ENCODE results near the gene GPR137C.

GPR137C gene, protein sequence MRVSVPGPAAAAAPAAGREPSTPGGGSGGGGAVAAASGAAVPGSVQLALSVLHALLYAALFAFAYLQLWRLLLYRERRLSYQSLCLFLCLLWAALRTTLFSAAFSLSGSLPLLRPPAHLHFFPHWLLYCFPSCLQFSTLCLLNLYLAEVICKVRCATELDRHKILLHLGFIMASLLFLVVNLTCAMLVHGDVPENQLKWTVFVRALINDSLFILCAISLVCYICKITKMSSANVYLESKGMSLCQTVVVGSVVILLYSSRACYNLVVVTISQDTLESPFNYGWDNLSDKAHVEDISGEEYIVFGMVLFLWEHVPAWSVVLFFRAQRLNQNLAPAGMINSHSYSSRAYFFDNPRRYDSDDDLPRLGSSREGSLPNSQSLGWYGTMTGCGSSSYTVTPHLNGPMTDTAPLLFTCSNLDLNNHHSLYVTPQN

DNA sequence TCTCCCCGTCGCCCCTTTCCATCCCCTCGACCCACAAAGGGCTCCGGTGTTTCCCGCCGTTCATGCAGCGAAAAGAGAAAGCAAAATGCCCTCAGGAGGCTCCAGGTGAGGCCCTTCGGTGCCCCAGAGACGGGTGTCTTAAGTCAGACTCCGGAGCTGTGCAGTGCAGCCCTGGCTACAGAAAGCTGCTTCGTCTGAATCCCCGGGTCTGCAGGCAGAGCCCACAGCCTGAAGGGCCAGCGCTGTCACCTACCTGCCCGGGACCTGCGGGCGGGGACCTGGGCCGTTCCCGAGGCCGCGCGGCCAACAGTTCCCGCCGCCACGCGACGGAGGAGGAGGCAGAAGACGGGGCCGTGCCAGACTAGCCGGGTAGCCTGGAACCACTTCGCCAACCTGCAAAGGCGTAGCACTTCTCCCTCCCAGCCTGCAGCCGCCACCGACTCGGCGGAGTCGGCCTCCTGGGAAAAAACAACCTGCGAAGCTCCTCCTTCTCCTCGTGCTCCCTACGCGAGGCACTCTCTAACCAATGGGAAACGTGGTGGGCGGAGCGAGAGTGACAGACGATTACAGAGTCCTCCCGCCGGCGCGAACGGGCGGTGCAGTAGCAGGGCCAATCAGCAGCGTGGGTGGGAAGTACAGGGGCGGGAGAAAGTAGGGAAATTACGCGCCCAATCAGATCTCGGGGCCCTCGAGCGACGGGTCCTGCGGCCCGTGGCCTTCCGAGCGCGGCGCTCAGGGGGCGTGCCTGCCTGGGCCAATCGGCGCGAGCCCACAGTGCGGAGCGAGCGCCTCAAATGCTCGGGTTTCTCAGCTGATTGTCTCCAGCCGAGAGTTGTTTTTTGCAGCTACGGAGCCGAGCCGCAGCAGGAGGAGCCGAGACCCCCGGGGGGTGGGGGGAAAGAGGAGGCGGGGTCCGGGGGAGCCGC, at the start of gene GPR137C, which contains the start of gene TXNDC16:
Gene GPR137C, plus strand, starts transcription at position 774 of the 926 bp plus-strand sequence. CDS start 312 bp downstream, outside the sequence.
Gene TXNDC16, minus strand, starts transcription at position 443 of the 926 bp plus-strand sequence. CDS start 8,948 bp downstream, outside the sequence.
- peak; percentile 96 for DNase-seq (ENCODE audit: low spot score)

DNA sequence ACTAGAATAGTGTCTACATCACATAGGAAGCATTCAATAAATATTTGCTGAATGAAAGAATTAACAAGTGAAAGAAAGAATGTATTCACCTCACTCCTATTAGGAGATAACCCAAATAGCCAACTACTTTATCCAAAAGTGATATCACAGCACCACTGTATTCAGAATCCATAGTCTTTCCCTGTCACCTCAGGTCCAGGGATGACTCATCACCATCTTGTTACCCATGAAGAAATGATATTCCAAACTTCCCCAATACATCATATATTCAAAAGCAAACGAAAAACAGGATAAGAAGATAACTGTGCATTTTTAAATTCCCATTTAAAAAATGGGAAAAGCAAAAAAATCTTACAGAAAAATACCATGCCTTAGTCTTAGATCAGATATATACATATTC, 39.4 kb upstream of the GPR137C start:
- no peak for DNase-seq (ENCODE audit: low spot score)

DNA sequence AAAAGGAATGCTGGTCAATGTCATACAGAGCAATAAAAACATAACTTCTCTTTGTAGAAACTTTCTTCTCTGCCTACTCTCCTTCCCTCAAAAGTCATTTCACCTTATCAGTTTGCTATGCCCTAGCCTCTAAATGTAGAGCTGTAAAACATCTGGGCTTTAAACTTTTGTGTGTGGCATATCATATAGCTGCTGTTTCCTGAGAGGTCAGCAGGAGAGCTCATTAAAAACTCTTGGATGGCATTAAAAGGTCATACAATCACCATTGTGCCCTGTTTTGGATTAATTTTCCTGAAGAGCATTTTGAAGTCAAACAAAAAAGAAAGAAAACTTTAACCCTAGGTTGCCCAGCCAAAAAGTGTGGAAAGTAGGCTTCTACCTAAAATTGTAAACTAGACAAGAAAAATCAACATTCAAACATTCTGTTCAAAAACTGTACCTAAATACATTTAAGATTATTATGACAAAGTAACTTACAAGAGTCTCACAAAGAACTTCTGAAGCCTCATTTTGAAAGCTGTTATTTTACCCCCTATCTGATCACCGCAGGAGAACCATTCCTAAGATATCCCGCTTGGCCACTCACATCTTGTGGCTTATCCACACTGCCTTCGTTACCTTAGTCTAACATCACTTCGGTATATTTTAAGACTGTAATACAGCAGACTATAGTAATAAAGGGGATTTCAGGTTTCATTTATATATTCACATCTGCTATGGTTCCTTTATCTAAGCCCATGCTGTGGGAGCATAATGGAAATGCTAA, 38.4 kb upstream of the GPR137C start:
- DNase-seq (ENCODE audit: low spot score): no peak

DNA sequence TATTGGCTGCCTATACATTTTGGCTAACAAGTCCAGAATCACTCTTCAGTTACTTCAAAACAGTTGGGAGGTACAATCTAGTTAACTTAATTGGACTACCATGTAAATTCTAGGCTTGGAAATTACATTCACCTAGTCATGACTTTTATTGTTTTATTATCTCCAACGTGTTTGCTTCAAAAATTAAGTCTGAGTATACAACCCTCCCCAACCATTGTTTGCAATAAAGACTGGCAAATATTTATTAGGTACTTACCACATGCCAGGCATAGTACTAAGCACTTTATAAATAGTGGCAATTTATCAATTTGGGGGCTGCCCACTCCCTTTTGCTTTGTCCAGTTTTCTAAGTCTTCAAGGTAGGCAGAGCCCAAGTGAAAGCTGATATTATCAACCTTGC, 30.6 kb upstream of the GPR137C start:
- DNase-seq (ENCODE audit: low spot score): no peak

DNA sequence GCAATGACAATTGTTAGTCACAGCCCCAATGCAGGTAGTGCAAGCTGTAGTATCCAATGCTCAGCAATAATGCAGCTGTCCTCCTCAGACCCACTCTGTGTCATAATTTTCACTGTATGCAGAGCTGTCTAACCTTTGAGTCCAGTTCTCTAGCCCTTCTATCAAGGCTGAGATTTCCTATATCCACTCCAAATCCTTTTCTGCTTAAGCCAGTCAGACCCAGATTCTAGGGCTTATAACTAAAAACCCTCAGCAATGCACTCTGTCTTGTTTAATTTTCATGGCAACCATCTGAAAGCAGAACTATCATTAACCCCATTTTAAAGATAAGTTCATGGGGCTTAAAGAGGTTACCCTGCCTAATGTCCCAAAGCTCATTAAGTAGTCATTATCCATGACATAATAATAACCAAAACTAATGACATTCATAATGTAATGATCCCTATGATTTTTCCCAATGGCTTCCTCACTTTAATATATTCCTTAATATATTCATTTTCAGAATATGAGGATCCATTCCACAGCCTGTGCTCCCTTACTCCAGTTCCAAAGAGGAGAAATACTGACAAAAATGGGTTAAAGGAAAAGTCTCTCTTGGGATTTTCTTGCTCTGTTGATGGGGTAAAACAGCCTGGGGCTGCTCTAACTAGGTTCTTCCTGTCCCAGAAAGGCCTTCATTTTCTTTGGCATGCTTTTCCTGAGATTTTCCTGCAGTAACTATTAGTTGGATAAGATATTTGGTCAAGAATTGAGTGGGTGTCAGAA, 29.9 kb upstream of the GPR137C start:
- DNase-seq (ENCODE audit: low spot score): no peak

DNA sequence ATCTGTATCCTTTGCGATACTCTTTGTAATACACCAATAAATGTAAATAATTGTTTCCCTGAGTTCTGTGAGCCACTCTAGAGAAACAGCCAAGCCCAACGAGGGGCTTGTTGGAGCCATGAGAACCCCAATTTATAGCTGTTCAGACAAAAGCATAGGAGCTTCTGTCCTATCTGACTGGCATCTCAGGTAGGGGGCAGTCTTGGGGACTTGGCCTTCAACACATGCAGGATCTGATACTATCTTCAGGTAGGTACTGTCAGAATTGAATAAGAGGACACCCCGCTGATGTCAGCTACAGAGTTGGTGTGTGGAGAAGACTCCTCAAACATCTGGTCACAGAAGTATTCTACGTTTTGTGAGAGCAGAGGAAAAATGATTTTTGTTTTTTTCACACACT, 25.6 kb upstream of the GPR137C start:
- no peak for DNase-seq (ENCODE audit: low spot score)

DNA sequence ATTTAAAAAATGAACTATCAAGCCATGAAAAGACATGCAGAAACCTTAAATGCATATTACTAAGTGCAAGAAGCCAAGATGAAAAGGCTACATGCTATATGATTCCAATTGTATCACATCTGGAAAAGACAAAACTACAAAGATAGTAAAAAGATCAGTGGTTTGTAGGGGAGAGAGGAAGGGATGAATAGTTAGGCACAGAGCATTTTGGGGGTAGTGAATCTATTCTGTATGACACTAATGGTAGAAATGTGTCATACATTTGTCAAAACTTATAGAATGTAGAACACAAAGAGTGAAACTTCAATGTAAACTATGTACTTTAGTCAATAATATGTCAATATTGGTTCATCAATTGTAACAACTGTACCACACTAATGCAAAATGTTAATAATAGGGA, 21.2 kb upstream of the GPR137C start:
- DNase-seq (ENCODE audit: low spot score): no peak

DNA sequence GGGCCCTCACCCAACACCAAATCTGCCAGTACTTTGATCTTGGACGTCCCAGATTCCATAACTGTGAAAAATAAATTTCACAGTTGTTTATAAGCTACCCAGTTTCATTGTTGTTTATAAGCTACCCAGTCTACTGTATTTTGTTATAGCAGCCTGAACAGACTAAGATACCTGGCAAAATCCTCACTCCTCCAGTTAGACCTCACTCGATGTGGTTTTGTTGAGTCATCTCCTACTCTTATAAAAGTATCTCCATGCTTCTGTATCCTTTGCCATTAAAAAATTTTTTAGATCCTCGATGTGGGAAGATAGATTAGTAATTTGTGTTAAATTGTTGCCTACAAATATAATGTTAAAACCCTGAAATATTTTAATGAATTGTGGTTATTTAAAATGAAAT, 16.4 kb upstream of the GPR137C start:
- DNase-seq (ENCODE audit: low spot score): no peak

DNA sequence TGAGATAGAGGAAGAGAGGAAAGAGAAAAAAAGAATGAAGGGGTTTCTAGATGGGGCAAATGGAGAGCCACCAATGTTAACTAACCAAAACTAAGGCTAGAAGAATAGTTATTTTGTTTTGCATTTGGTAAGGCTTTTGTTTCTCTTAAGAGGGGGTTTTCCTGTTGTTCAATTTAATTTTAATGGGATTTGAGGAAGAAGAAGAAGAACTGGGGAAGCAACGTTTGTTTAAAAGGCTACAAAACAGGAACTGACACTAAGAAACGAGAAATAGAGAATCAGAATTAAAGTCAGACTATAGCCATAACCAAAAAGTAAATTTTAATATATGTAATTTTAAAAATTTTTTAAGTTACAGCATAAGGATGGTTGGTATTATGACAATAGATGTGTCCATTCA, 14.0 kb upstream of the GPR137C start:
- DNase-seq (ENCODE audit: low spot score): no peak

DNA sequence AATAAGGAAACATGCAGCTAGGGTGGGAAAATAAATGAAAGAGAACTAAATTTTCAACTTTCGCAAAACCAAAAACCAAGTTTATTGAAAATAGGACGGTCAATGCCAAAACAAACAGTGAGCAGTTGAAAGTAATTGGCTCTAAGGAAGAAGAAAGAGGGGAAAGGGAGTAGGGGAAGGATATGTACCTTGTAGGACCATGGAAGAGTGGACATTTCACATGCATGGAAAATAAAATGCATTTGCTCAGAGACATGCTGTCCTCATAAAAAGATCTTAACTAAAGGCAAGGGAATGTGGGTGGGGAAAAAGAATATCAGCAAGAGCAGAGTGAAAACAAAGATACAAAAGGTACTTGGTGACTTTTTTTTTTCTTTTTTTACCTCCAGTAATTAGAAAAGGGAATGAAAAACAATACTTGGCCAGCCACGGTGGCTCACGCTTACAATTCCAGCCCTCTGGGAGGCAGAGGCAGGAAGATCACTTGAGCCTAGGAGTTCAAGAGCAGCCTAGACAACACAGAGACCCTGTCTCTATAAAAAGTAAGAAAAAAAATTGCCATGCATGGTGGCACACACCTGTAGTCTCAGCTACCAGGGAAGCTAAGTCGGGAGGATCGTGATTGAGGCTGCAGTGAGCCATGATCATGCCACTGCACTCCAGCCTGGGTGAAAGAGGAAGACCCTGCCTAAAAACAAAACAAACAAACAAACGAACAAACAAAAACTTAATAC, 6.9 kb upstream of the GPR137C start:
- DNase-seq (ENCODE audit: low spot score): no peak

DNA sequence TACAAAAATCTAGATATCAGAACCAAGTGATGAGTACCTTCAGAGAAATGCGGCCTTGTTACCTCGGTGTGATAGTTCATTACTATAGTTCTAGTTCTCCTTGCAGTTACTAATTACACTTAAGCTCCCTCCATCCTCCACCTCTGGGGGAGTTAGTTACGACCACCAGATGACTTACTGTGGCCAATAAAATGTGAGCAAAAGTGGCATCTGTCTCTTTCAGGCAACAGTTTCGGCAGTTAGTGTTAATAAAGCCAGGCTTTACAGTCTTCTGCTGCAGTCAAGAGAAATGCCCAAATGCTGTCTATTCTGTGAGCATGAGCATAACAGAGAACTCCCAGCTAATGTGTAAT, 6.3 kb upstream of the GPR137C start:
- DNase-seq (ENCODE audit: low spot score): no peak

DNA sequence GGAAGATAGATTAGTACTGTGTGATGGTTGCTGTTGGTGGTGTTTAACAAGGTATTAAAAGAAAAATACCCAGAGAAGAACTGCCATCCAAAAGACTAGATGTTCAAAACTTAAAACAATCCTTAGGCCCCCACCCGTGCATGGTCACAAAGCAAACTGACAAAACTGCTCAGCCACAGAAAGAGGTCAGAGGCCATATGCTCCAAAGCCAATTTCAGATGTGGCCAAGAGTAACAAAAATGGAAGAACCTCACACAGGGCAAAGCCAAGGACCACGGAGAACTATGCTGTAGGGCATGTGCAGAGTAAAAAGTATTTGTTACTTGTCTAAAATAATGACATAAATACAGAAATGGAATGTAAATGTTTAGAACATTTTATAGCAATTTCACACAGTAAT, 5.6 kb upstream of the GPR137C start:
- no peak for DNase-seq (ENCODE audit: low spot score)

DNA sequence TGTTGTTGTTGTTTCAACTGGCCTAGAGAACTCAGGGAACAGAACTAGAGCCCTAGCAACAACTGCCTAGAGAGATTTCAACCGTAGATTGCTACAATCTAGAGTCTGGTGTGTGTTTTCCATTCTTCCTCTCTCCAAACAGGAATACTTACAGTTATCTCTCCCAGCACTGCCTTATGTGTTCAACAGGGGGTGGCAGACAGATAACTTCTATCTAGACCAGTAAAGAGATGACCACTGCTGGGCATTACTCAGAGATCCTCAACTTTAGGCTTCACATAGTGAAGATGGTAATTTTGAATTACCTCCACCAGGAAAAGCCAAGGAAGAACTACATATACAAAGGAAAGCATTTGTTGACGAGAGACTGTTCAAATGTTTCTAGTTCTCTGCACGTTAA, 5.1 kb upstream of the GPR137C start:
- DNase-seq (ENCODE audit: low spot score): no peak

DNA sequence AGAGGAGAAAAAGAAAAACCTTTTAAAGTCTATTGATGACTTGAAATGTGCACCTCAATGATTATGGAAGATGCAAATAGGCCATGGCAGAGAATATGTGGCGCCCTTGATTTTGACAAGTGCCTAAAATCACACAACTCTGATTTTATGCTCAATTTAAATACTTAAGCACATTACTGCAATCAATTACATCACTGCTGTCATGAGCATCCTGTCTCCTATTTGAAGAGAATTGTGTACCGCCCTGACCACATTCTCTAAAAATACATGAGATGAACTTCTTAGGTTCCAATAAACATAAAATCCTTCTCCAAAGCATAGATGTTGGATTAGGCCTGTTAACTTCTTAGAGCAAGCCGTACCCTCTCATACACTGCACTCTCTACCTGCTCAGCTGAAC, 2.0 kb upstream of the GPR137C start:
- DNase-seq (ENCODE audit: low spot score): no peak

DNA sequence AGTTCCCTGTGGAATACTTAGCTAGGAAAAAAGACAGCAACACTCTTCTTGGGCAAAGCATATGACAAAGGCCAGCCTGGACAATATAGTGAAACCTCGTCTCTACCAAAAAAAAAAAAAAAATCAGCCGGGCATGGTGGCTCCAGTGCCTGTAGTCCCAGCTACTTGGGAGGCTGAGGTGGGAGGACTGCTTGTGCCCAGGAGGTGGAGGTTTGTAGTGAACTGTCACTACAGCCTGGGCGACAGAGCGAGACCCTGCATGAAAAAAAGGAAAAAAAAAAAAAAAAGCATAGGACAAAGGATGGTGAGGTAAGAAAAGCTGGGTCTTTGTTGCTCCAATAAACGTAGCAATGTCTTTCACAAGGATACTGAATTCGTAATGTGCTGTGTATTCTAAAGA, 1.4 kb upstream of the GPR137C start:
- DNase-seq (ENCODE audit: low spot score): no peak

DNA sequence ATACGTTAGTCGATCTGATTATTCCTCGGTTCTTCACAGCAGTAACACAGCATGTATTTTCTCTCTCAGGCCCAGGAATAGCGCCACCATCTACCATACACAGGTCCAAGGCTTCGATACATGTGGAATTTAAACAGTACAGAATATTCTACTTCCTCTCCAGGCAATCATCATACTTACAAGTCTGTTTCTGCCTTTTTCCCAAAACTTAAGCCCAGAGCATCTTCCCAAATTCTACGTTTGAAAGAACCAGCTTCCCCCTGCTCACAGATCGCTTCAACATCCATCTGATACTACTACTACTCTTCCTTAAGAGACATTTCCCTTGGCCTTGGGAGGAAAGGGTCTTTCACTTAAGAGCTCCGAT, 957 bp upstream of the GPR137C start:
- no peak for DNase-seq (ENCODE audit: low spot score)

DNA sequence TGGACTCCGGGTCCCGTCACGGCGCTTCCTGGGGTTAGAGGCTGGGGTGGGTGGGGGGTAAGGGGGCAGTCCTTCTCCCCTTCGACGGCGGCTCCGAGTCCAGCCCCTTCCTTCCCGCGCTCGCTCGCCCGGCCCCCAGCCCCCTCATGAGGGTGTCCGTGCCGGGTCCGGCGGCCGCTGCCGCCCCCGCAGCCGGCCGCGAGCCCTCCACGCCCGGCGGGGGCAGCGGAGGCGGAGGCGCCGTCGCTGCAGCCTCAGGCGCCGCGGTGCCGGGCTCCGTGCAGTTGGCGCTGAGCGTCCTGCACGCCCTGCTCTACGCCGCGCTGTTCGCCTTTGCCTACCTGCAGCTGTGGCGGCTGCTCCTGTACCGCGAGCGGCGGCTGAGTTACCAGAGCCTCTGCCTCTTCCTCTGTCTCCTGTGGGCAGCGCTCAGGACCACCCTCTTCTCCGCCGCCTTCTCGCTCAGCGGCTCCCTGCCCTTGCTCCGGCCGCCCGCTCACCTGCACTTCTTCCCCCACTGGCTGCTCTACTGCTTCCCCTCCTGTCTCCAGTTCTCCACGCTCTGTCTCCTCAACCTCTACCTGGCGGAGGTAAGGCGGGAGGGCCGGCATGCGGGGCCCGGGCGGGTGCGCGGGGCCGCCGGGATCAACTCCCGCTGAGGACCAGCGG, 500 bp downstream of the GPR137C start:
- DNase-seq (ENCODE audit: low spot score): peak; percentile 68

DNA sequence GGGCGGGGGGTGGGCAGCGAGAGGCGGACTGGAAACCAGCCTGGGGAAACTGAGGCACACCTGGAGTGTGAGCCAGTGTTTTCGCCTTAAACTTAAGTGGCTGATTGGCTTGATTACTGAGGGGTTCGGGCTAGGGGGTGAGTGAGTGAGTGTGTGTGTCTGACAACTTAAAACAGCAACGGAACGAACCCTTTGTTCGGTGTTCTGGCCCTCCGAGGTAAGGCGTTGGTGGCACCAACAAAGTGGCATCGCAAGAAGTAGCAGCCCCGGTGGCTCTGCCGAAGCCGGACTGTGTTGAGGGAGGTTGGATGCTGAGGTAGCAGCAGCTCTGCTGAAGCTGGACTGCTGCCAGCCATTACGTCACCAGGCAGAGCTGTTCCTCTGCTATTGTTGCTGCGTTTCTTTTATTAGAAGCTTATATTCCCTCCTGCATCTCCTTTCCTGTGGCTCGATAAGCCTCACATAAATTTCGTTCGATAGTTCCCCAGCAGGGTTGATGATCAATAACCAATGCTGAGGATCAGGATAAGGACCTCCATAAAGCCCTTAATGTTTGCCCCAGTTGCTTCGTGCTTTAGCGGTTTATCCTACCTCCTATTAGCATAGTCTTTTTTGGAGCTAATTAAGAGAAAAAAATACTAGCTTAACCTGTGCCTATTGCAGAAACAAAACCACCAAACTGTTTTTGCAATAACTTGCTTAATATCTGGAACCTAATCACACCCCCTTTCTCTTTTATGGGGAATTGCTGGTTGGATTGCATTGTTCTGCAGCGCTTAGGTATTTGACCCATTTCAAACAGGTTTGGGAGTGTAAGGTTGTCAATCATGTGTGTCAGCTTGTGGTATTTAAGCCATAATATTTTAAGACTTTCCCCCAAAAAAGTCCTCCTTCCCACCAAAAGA, 1.3 kb downstream of the GPR137C start:
- DNase-seq (ENCODE audit: low spot score): peak; percentile 78

DNA sequence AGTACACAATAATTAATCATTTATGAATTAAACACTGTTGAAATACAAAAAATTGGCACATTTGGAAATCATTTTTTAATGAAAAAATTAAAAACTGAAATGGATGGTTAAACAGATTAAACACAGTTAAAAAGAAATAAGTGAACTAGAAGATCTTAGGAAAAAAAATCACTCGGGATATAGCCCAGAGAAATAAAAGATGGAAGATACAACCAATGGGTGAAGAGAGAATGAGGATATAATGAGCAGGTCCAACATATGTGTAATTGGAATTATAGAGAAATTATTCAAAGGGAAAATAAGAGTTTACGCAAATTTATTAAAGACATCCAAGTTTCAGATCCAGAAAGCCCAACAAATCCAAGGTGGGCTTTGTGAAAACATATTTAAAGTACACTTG, 6.1 kb downstream of the GPR137C start:
- DNase-seq (ENCODE audit: low spot score): no peak
